DMS79 treated with DMSO at 0.1 percent for 48 hours (cell line): Measurements from ENCODE around the gene CIZ1.
"Not testable (repeated sequence)": the region's sequence is repeated elsewhere in the genome, so short reads cannot be mapped to it uniquely, and the experiment has no call there.

Experiments
- DNase-seq: peaks from one replicate; lab custom pipeline; 2025; lab: John Stamatoyannopoulos, UW

Gene CIZ1

DNA sequence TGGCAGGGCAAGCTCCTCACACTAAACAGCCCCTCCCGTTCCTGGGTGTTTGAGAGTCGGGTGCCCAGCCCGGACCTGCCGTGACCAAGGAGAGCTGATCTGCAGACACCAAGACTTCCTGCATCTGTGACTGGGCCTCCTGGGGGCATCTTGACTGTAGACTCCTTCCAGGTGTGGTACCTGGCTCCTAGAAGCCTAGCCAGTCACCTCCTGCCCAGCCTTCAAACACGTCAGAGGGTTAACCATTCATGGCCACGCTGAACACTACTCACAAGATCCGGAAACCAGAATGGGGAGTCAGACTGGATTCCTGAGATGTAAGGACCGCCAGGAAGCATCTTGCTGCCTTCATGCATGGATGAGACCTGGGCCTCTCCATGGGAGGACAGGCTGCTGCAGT, 45.8 kb downstream of the CIZ1 start:
- peak; percentile 54 for DNase-seq

DNA sequence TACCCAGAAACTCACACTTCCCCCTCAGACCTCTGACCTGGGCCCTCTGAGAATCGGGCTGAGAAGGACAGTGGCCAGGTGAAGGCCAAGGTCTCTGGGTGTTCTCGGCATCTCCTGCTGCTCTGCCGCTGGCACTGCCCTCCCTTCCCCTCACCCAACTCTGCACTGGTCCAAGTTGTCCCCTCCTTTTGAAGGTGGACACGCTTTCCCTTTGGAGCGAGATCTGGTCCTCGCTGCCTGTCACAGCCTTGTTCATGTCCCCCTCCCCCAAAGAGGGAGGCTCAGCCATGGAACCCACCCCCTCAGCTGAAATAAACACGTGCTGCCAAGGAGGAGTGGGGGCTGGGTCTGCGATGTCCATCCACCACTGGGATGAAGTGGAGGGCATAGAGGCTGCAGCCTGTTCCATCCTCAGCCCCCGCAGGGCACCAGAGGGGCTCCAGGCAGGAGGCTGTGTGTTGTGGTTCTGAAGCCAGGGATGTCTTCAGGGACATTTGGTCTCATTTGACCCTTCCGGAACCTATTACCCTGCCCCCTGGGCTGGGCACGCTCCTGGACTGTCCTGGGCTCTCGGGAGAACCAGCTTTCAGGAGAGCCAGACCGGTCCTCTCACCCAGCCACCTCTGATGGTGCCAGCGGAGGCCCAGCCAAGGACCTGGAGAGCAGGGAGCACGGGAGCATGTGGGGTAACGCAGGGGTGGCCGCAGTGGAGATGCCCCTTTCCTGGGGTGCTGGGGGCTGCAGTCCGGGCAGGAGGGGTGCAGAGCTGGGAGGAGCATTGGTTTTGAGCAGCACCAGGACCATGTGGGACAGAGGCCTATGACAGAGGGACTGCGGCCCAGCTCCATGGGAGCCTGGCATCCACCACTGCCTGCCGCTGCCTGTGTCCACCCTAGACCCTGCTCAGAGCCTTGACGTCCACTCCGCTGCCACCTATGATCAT, 46.9 kb downstream of the CIZ1 start:
- no peak for DNase-seq

DNA sequence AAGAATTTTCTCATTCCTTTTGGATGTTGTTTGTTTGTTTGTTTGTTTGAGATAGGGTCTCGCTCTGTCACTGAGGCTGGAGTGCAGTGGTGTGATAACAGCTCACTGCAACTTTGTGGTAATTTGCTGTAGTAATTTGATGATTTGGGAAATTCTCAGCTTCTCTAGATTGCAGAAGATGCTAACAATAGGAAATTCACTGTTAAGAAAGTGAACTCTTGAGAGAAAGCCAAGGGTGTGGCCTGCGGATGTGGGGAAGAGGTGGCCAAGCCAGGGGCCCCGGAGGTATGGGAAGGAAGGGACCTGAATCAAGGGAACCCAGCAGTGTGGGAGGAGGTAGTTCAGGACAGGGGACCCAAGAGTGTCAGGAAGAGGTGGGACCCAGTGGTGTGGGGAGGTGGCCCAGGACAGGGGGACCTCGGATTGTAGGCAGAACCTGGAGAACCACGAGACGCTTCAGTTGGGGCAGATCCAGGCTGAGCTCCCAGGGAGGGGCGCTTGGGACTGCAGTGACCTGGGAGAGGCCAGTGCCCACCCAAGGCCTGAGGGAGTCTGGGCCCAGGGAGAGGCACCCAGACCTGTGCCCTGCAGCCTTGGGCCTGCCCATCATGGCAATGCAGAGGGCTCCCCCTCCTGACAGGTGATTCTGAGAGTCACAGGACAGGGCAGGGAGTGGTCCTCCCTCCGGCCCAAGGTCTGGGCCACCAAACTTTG, 47.7 kb downstream of the CIZ1 start:
- DNase-seq: no peak

DNA sequence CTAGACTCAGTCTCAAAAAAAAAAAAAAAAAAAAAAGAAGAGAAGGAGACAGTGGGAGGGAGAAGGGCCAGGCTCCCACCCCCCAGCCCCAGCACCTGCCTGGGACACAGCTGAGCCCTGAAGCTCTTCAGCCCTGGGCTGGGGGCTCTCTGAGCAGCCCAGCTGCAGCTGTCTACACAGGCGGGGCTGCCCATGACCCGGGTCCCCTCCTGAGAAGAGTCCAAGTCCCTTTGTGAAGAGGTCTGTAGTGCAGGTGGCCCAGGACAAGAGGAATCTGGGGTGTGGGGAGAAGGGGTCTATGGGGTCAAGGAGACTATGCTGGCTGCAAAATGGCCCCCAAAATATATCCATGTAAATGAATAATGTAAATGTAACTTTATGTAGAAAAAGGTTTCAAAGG, 48.8 kb downstream of the CIZ1 start:
- DNase-seq: no peak

DNA sequence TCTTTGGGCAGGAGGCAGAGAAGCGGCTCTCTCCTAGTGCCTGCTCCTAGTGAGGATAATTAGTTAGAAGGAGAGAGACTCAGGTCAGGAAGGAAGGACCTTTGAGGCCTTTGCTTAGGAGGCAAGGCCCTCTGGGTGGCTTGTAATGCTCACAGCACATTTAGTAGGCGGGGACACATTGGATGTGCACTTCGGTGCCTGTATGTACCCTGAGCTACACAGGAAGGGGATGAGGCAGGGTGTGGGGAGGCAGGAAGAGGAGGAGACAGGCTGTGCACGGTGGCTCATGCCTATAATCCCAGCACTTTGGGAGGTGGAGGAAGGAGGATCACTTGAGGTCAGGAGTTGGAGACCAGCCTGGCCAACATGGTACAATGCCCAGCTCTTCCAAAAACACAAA, 49.3 kb downstream of the CIZ1 start:
- DNase-seq: no peak

DNA sequence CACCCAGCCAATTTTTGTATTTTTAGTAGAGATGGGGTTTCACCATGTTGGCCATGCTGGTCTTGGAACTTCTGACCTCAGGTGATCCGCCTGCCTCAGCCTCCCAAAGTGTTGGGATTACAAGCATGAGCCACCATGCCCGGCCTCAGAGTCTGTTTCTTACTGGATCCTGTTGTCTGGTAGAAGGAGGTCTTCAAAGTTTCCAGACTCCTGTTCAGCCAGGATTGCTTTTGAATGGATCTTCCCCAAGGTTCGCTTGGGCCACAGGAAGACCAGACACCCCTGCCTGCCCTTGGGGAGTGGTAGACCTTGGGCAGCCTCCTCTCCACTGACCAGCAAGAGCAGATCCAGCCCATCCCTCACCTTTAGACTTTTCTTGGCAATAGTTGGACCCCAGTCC, 49.8 kb downstream of the CIZ1 start:
- DNase-seq: no peak

DNA sequence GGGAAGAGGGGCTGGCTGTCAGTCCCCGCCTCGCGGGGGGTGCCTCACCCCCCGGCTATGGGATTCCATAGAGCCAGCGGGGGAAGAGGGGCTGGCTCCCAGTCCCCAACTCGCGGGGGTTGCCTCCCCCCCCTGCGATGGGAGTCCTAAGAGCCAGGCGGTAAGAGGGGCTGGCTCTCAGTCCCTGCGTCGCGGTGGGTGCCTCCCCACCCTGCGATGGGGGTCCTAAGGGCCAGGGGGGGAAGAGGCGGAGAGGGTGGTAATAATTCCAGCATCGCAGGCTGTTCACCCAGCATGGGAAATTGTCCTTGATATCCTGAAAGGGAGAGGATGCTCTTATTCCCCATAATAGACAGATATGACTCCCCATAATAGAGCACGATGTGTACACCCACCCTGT, 51.8 kb downstream of the CIZ1 start:
- no peak for DNase-seq

DNA sequence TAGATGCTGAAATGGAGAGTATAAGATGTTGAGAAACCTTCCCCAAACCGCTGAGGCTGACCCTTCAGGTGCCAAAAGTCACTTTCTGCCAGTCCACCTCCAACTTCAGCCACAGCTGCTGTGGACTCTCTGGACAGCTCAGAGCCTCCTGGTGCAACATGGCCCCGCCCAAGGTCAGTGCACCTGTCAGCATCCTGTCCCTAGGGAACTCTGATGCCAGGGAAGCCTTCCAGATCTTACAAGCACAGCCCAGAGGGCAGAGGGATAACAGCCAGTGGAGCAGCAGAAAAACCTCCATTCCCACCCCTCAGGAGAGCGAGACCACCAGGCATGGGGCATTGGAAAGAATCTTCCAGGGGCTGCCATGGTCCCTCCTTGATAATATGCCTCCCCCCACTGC, 53.4 kb downstream of the CIZ1 start:
- DNase-seq: no peak

DNA sequence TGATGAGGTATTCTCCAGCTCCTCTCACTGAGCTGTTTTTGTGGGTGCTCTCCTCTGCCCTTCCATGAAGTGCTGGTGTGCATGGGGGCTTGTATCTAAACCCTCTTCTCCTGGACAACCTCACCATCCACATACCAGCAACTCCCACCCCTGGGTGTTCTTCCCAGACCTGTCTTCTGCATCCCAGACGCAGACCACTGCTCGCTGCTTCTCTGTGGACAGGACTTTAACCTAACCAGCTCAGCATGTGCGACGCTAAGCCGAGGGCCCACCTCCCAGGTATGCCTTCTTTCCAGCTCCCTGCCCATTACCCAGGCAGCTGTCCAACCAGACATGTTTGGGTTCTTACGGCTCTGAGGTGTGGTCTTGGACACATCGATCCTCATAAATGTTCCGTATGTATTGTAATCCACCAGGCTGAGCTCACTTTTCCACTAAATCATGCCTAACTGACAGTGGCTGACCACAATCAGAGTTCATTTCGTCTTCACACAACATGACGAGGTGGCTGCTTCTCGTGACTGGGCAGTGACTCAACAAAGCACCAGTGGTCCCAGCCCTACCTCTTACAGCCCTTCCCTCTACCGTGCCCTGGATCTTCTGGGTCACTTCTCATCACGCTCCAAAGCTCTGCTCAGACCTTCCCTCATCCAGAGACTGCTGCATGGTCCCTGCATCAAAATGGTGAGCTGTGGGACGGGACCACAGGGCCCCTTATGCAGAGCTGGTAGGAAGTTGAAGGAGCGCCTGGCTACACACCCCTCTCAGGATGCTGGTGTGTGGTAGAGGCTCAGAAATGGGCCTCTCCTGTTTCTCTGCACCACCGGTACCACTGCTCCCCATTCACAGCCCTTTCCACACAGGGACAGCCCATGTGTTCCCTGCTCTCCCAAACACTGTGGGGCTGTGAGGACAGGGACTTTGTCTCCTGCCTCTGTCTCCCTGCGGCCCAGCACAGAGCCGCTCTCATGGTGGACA, 54.3 kb downstream of the CIZ1 start:
- no peak for DNase-seq

DNA sequence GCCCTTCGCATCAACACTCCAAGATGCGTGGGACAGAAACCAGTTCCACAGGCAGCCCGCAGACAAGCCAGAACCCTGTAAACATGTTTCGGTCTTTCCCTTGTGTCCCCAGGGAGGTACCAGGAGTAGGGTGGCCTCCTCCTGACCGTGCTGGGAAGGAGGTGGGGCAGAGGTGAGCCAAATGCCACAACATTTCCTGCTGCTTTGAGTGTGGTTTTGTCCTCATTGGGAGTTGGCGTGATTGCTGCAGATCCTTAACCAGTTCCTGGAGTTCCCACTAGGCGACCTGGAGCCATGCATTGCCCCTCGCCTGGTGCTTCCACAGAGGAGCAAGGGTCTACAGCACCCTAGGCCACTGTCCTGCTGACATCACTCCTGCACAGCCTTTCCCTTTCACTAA, 55.8 kb downstream of the CIZ1 start:
- not testable (repeated sequence) for DNase-seq

DNA sequence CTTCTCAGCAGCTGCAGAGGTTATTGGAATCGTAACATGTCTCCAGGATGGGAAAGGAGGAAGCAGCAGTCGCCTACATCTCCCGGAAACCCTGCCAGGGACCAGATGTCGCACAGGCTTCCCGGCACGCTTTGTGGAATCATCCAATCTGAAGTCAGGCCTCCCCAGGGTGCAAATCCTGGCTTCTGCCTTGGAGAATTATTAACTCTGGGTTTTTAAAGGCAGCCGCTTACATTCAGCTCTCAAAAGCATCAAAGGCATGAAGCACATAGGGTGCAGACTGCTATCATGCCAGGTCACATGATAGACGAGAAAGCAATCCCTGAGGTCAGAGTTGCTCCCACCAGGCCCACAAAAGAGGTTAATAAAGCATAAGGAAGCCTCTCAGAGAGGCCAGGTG, 59.2 kb downstream of the CIZ1 start:
- not testable (repeated sequence) for DNase-seq

DNA sequence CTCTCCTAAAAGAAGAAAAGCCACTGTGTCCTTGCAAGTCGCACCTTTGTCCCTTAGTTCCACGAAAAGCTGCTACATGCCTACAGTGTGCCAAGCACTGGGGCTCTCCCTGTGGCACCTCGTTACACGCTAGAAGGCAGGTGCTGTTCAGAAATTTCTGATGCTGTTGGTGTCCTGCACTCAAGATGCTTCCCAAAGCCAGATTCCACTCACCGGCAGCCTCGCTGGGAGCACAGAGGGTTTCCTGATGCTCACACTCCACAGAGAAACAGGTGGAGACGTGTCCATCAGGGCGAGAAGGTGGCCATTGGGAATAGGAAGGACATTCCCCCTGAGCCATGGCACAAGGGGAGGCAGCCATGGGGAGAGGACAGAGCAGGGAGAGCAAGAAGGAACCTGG, 60.0 kb downstream of the CIZ1 start:
- DNase-seq: not testable (repeated sequence)

DNA sequence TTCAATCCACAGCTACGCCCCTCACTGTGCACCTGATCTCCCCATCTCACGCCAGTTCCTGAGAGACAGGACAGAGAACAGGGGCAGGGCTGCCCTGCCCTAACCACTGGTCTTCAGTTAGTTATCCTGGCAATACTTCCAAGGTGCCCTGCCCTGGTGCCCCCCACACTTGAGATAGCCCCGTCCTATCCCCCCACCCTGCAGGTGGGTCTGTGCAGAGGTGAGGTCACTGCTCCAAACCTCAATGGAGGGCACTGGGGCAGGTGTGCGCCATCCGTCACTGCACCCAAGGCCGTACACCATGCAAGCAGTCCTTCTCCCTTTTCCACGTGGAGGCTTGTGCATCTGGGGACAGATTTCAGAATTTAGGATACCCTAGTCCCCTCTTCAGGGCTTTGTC, 60.7 kb downstream of the CIZ1 start:
- not testable (repeated sequence) for DNase-seq

DNA sequence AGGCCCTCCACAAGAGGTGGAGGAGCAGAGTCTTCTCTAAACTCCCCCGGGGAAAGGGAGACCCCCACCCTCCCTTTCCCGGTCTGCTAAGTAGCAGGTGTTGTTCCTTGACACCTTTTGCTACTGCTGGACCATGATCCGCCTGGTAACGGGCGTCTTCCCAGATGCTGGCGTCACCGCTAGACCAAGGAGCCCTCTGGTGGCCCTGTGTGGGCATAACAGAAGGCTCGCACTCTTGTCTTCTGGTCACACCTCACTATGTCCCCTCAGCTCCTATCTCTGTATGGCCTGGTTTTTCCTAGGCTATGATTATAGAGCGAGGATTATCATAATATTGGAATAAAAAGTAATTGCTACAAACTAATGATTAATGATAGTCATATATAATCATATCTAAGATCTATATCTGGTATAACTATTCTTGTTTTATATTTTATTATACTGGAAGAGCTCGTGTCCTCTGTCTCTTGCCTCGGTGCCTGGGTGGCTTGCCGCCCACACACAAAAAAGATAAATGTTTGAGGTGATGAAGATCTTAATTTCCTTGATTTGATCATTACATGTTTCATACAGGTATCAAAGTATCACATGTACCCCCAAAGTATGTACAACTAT, 61.3 kb downstream of the CIZ1 start:
- not testable (repeated sequence) for DNase-seq

DNA sequence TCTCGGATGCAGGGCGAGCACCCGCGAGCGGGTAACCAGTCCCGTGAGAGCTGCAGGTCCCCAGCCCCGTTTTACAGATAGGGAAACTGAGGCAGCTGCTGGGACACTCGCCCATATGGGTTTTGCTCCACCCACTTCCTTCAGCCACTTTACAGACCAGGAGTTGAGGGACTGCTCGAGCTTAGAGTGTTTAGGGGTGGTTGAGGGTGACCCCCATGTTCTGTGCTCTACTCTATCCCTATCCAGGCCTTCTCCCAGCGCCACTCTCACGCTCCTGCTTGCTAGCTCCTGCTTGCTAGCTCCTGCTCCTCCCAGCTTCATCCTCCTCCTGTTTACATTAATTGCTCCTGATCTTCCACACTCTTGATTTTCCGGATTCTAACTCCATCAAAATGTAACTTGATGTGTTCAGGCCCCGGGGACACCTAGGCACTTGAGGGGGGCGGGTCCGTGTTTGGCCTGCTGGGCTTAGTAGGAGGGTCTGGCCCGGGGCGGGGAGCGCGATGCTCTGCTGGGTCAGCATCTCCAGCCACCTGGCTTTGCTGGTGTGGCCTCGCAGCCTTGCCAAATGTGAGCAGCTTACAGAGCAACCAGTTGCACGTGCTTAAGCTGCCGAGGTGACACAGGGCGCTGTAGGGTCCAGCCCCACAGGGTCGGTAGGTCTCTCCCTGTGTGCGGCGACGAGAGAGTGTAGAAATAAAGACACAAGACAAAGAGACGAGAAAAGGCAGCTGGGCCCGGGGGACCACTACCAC, 62.4 kb downstream of the CIZ1 start:
- DNase-seq: no peak

DNA sequence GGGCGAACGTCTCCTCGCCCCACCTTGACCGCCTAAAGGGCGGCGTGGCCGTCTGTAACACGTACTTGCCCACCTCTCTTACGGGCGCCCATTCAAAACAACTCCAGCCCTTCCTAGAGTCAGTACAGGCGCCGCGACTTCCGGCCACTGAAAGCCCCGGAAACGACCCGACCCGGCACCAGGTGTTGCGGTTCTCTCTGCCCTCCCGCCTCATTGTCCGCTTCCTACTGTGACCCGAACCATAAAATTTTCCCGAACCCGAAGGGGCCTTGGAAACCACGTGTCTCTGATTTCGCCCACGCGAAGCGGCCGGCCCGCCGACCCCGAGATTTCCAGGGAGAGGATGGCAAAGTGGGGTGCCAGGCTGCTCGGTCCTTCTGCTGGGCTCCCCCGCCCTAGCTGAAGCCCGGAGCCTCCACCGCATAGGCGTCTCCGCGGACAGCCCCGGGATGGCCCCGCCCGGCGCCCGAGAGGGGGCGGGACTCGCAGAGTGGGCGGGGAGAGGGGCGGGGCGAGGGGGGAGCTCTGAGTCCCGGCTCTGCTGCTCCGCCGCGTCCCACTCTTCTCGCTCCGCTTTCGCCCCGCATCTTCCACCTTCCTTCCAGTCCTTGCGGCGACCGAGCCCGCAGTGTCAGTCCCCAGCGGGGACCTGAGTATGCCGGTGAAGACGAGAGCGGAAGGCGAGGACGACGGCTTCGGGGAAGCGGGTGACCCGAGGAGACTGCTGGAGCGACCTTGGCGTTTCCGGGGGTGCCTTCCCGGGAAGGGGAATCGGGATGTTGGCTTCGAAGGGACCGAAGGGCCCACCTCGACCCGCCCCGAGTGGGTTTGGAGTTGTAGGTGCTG, 63.2 kb downstream of the CIZ1 start:
- peak; percentile 87 for DNase-seq

DNA sequence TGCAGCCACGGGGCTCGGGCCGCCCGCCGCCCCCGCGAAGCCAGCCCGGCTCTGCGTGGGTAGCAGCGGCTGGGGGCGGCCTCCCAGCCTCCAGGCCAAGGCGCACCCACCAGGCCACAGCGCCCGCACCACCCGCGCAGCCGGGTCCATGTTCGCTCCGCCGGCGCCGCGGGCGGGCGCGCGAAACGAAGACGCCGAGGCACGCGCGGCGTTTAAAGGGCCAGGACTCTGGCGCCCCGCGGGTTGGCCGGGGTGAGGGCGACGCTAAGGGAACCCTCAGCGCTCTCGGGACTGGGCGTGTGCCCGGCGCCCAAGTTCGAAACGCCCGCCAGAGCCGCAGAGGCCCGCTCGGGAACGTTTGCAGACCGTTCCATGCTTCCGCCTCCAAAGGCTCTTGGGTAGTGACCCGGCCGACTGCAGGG, 63.8 kb downstream of the CIZ1 start, which contains the start of gene PTGES2:
TSS of gene PTGES2 (minus strand) at position 162 of the 422 bp plus-strand sequence. CDS start at position 150, 12 bp downstream.
- DNase-seq: peak; percentile 45

DNA sequence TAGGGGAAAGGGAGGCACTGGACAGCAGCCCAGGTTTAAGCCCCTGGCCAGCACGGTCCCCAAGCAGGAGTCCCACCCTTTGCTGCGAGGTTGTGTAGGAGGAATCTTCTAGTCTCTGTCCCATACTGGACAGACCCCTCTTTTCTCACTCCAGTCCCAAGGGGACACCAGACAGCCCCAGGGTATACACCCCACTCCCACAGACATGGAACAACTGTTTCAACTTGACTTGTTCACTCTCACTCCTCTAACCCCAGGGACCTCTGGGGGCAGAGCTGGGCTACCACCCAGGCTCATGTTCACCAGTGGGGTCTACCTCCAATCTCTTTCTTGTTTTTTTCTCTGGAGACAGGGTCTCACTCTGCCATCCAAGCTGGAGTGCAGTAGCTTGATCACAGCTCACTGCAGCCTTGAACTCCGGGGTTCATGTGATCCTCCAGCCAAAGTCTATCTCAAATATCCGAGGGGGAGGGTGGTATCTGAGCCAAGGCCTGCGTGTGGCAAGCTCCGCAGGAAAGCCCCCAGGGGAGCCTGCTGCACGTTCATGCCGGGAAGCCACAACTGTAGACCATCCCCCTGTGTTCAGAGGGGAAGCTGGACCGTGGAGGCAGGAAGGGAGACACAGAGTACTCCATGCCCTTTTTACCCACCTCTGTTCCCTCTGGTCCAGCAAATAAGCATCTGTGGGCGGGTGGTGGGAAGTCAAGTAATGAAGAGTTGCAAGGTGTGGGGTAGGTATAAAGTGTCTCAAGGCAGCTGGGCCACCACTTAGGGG, 65.6 kb downstream of the CIZ1 start:
- no peak for DNase-seq
